GM12878 (cell line): ENCODE measurements around the gene ACTR1A. TPM values are rescaled to one million over a fixed set of nuclear protein-coding genes. Genes with fewer than 3 reads are reported as not detected.
A peak's percentile ranks its signal among the peaks of the same experiment; 100 is the strongest.

Experiments
- BCL11A ChIP-seq: IDR thresholded peaks from 2 replicates; pipeline ENCODE4 v1.6.1; 2011; ENCODE audit warnings: low read depth, low read length
- CBFB ChIP-seq: IDR thresholded peaks from 2 replicates; pipeline ENCODE4 v1.6.1; 2016; ENCODE audit warnings: antibody characterized with exemption, low read depth
- CHD2 ChIP-seq: IDR thresholded peaks from 2 replicates; pipeline ENCODE4 v1.6.1; 2011; ENCODE audit warnings: low read depth, low read length, improper control_type of control experiment, borderline replicate concordance
- E2F8 ChIP-seq: fragments of 450-650 bp; IDR thresholded peaks from 2 replicates; pipeline ENCODE4 v1.6.1; 2018; ENCODE audit warnings: mild to moderate bottlenecking, low read depth, moderate library complexity; ENCODE audit not compliant: partially characterized antibody
- ELK1 ChIP-seq: IDR thresholded peaks from 2 replicates; pipeline ENCODE4 v1.6.1; 2012; ENCODE audit warnings: low read depth, low read length, improper control_type of control experiment
- MLLT1 ChIP-seq: fragments of 450-650 bp; IDR thresholded peaks from 2 replicates; pipeline ENCODE4 v1.6.1; 2016; ENCODE audit warnings: mild to moderate bottlenecking
- POLR2AphosphoS5 ChIP-seq: IDR thresholded peaks from 2 replicates; pipeline ENCODE4 v1.6.1; 2011; ENCODE audit warnings: mild to moderate bottlenecking, low read length, inconsistent platforms
- RUNX3 ChIP-seq: IDR thresholded peaks from 2 replicates; pipeline ENCODE4 v1.6.1; 2012; ENCODE audit warnings: low read length, inconsistent platforms
- SMAD5 ChIP-seq: IDR thresholded peaks from 2 replicates; pipeline ENCODE4 v1.6.1; 2016; ENCODE audit warnings: antibody characterized with exemption, low read depth
- SREBF1 ChIP-seq: IDR thresholded peaks from 2 replicates; pipeline ENCODE4 v1.6.1; 2012; ENCODE audit warnings: mild to moderate bottlenecking, low read length
- SREBF2 ChIP-seq: IDR thresholded peaks from 2 replicates; pipeline ENCODE4 v1.6.1; 2012; ENCODE audit warnings: mild to moderate bottlenecking, low read length
- USF1 ChIP-seq: IDR thresholded peaks from 2 replicates; pipeline ENCODE4 v1.6.1; 2011; ENCODE audit warnings: borderline replicate concordance, low read depth, mild to moderate bottlenecking, moderate library complexity, mixed read lengths, low read length; ENCODE audit not compliant: insufficient read depth; ENCODE audit errors: extremely low read length
- polyA plus RNA-seq, 11 experiments: library from polyadenylated mRNA; depleted of rRNA in 4 of 11; unstranded in 6 of 11; stranded (reverse) in 5 of 11; fragments of >200 nt; fragmentation: Nextera tagmentation in 4 of 11; fragmentation: Illumina TruSeq in 1 of 11; extraction: Ambion mirVana in 4 of 11; extraction: Trizol in 1 of 11; gene quantifications; 1 replicate in 1 of 11; 2 replicates in 10 of 11; pipeline versions ENCODE4 v1.2.1 to v1.2.3, GENCODE V29; 2011 to 2016; ENCODE audit warnings: inconsistent platforms in 2 of 11, missing spikeins in 2 of 11, low read depth in 1 of 11
- total RNA-seq, 4 experiments: library from RNA; depleted of rRNA in 3 of 4; stranded (reverse); fragments of >200 nt in 3 of 4; fragmentation: Illumina TruSeq in 1 of 4; extraction: Trizol in 1 of 4; gene quantifications; 2 replicates each; pipeline versions ENCODE4 v1.2.1 to v1.2.3, GENCODE V29; 2013 to 2021

Gene ACTR1A
- total and polyA plus RNA-seq, 10 of the 15 experiments (the other 5 are each of a cell fraction or from before 2014, with no cell fraction given): 43.0 to 110 (median 78.9) TPM

GRCh38 chr10:102435529-102436233 lies 66.8 kb downstream of the ACTR1A start (continued):
- TF ChIP-seq CHD2: no peak
- TF ChIP-seq SREBF1: no peak
- TF ChIP-seq RUNX3: peak; percentile 59
- TF ChIP-seq SREBF2: no peak
- TF ChIP-seq USF1: no peak
- 0 out of 2 replicates have a peak, but pooled peaks have one; percentile 18 for TF ChIP-seq CBFB
- TF ChIP-seq E2F8: no peak
- peak; percentile 62; the same call in 1 of the 2 replicates for TF ChIP-seq POLR2AphosphoS5
- TF ChIP-seq MLLT1: no peak
- TF ChIP-seq BCL11A: no peak
- TF ChIP-seq ELK1: no peak
- TF ChIP-seq SMAD5: peak; percentile 32; the same call in 1 of the 2 replicates
- TF ChIP-seq, all 136 proteins: peak for 7
